ENCODE measurements around the gene SMARCC2. TPM values are rescaled to one million over a fixed set of nuclear protein-coding genes. Genes with fewer than 3 reads are reported as not detected.

SMARCC2 gene
- total RNA-seq, 2 experiments from 2014 or later = 96.9 to 123 TPM

- ChIA-PET CTCF (interaction anchor here (0.6 to 6.1 kb wide), 13 partner anchors 15 to 436 kb away, joined by 3 to 112 read pairs (median 5); partner anchors contain the start of genes COQ10A, ESYT1, RNF41 and ZC3H10), POLR2A (interaction anchor here (0.7 kb wide), 1 partner anchor 17 kb away, joined by 3 read pairs; no protein-coding TSS in a partner anchor)
- H3K4me1 Mint-ChIP-seq = peaks cover 17% of the 10 kb centered on the region
- H3K9me3 Mint-ChIP-seq (ENCODE audit: low read depth) = no peaks in the 10 kb centered on the region
- no peak overlapping the region for H3K4me3 Mint-ChIP-seq
- peaks cover 4% of the 10 kb centered on the region for H3K36me3 Mint-ChIP-seq (ENCODE audit: low read depth)
- H3K27me3 Mint-ChIP-seq = no peaks in the 10 kb centered on the region
- H3K27ac Mint-ChIP-seq = peak overlapping the region; percentile 13
- peak; percentile 88 for DNase-seq
- intact Hi-C loops (cut with DNase I, micrococcal nuclease) = loop anchor here (1.0 to 5.0 kb wide), 8 partner anchors 31 to 379 kb away; partner anchors contain the start of genes ANKRD52 (in 2 of the 2), NABP2 (in 2 of the 2), COQ10A (in 1 of the 2) and CS (in 1 of the 2)
- ATAC-seq = no peak
These were observed 3.8 kb upstream of the SMARCC2 start for GRCh38 chr12:56193025-56193578.

GRCh38 chr12:56192582-56192981 is 3.3 kb upstream of the SMARCC2 start:
- ChIA-PET POLR2A (interaction anchor here (0.7 kb wide), 1 partner anchor 17 kb away, joined by 3 read pairs; no protein-coding TSS in a partner anchor), CTCF (interaction anchor here (0.5 to 6.1 kb wide), 13 partner anchors 16 to 436 kb away, joined by 3 to 112 read pairs (median 5); partner anchors contain the start of genes COQ10A, ESYT1, RNF41 and ZC3H10)
- ATAC-seq (no peak), DNase-seq (no peak)
- intact Hi-C loops (cut with DNase I, micrococcal nuclease) = loop anchor here (2.0 to 5.0 kb wide), 4 partner anchors 66 to 380 kb away; partner anchors contain the start of genes ANKRD52 (in 1 of the 2) and COQ10A (in 1 of the 2)
- Mint-ChIP-seq H3K27me3 (no peaks in the 10 kb centered on the region), H3K4me1 (peaks cover 23% of the 10 kb centered on the region), H3K9me3 (ENCODE audit: low read depth) (no peaks in the 10 kb centered on the region), H3K4me3 (no peak overlapping the region), H3K27ac (no peak overlapping the region), H3K36me3 (ENCODE audit: low read depth) (peaks cover 9% of the 10 kb centered on the region)

GRCh38 chr12:56190695-56191155 is 1.4 kb upstream of the SMARCC2 start:
- H3K9me3 Mint-ChIP-seq (ENCODE audit: low read depth) = no peaks in the 10 kb centered on the region
- ChIA-PET POLR2A (interaction anchor here (0.7 kb wide), 1 partner anchor 39 kb away, joined by 3 read pairs; no protein-coding TSS in a partner anchor), CTCF (interaction anchor here (0.6 to 6.1 kb wide), 14 partner anchors 10 to 270 kb away, joined by 3 to 112 read pairs (median 4); partner anchors contain the start of genes CS, ESYT1, RNF41 and STAT2)
- intact Hi-C loops (cut with DNase I, micrococcal nuclease) = loop anchor here (1.0 to 5.0 kb wide), 4 partner anchors 71 to 452 kb away; partner anchors contain the start of gene STAT2 (in 1 of the 2)
- H3K27me3 Mint-ChIP-seq = no peaks in the 10 kb centered on the region
- H3K36me3 Mint-ChIP-seq (ENCODE audit: low read depth) = peaks cover 24% of the 10 kb centered on the region
- H3K27ac Mint-ChIP-seq = peak overlapping the region; percentile 96
- DNase-seq (no peak), ATAC-seq (no peak)
- peaks cover 37% of the 10 kb centered on the region for H3K4me1 Mint-ChIP-seq
- H3K4me3 Mint-ChIP-seq = peak overlapping the region; percentile 82

- CTCF ChIA-PET = interaction anchor here (0.6 to 6.1 kb wide), 38 partner anchors 10 to 452 kb away, joined by 3 to 112 read pairs (median 4); partner anchors contain the start of genes ANKRD52, CNPY2, COQ10A and ESYT1
- peak; percentile 89 for DNase-seq
- Mint-ChIP-seq H3K4me1 (peaks cover 38% of the 10 kb centered on the region), H3K36me3 (ENCODE audit: low read depth) (peaks cover 25% of the 10 kb centered on the region), H3K27me3 (no peaks in the 10 kb centered on the region), H3K27ac (peak overlapping the region; percentile 96), H3K9me3 (ENCODE audit: low read depth) (no peaks in the 10 kb centered on the region), H3K4me3 (peak overlapping the region; percentile 82)
- peak; percentile 48 for ATAC-seq
- POLR2A ChIA-PET = interaction anchor here (0.6 to 2.5 kb wide), 9 partner anchors 17 to 91 kb away, joined by 3 to 27 read pairs (median 4); partner anchors contain the start of genes ESYT1, PA2G4, RNF41 and ZC3H10
- intact Hi-C loops (cut with DNase I, micrococcal nuclease) = loop anchor here (1.0 to 10.0 kb wide), 14 partner anchors 32 to 452 kb away; partner anchors contain the start of genes MYL6B (in 2 of the 2), CS (in 1 of the 2), MYL6 (in 1 of the 2) and PA2G4 (in 1 of the 2)
These were observed 823 bp upstream of the SMARCC2 start for GRCh38 chr12:56189918-56190694.

- no peak for DNase-seq
- H3K27ac Mint-ChIP-seq = peak overlapping the region; percentile 85
- ATAC-seq = peak; percentile 1
- peak overlapping the region; percentile 82 for H3K4me3 Mint-ChIP-seq
- intact Hi-C loops (cut with DNase I, micrococcal nuclease) = loop anchor here (1.0 to 10.0 kb wide), 11 partner anchors 30 to 276 kb away; partner anchors contain the start of genes MYL6B (in 2 of the 2), CS (in 1 of the 2), MYL6 (in 1 of the 2) and PA2G4 (in 1 of the 2)
- CTCF ChIA-PET = interaction anchor here (0.9 to 6.1 kb wide), 18 partner anchors 8 to 450 kb away, joined by 3 to 112 read pairs (median 8); partner anchors contain the start of genes CNPY2, ESYT1, MYL6 and MYL6B
- H3K27me3 Mint-ChIP-seq = no peaks in the 10 kb centered on the region
- H3K9me3 Mint-ChIP-seq (ENCODE audit: low read depth) = no peaks in the 10 kb centered on the region
- peaks cover 35% of the 10 kb centered on the region for H3K36me3 Mint-ChIP-seq (ENCODE audit: low read depth)
- POLR2A ChIA-PET = interaction anchor here (1.0 to 2.5 kb wide), 6 partner anchors 26 to 84 kb away, joined by 3 to 27 read pairs (median 10); partner anchors contain the start of genes ESYT1, PA2G4, RNF41 and ZC3H10
- H3K4me1 Mint-ChIP-seq = peaks cover 38% of the 10 kb centered on the region
These were observed 545 bp downstream of the SMARCC2 start for GRCh38 chr12:56188778-56189098.

GRCh38 chr12:56188131-56188777 is 1.0 kb downstream of the SMARCC2 start:
- peaks cover 36% of the 10 kb centered on the region for H3K36me3 Mint-ChIP-seq (ENCODE audit: low read depth)
- POLR2A ChIA-PET = interaction anchor here (0.7 to 2.5 kb wide), 4 partner anchors 25 to 84 kb away, joined by 3 to 27 read pairs (median 7); partner anchors contain the start of genes PA2G4, RNF41 and ZC3H10
- peak overlapping the region; percentile 82 for H3K4me3 Mint-ChIP-seq
- DNase-seq (no peak), ATAC-seq (no peak)
- CTCF ChIA-PET = interaction anchor here (0.7 to 6.1 kb wide), 19 partner anchors 8 to 1825 kb away, joined by 3 to 112 read pairs (median 3); partner anchors contain the start of genes CNPY2, ESYT1, MYL6 and RNF41
- H3K9me3 Mint-ChIP-seq (ENCODE audit: low read depth) = no peaks in the 10 kb centered on the region
- peak overlapping the region; percentile 85 for H3K27ac Mint-ChIP-seq
- intact Hi-C loops (cut with DNase I, micrococcal nuclease) = loop anchor here in 1 of 2 experiments (2.0 to 10.0 kb wide), 3 partner anchors 36 to 143 kb away; partner anchors contain the start of genes MYL6B and RPS26
- no peaks in the 10 kb centered on the region for H3K27me3 Mint-ChIP-seq
- H3K4me1 Mint-ChIP-seq = peaks cover 35% of the 10 kb centered on the region

GRCh38 chr12:56186957-56187356 is 2.3 kb downstream of the SMARCC2 start:
- POLR2A ChIA-PET = no interaction called here
- peaks cover 39% of the 10 kb centered on the region for H3K36me3 Mint-ChIP-seq (ENCODE audit: low read depth)
- ATAC-seq = no peak

GRCh38 chr12:56178347-56178746 is 10.9 kb downstream of the SMARCC2 start:
- intact Hi-C loops (cut with DNase I, micrococcal nuclease) = no loop called here
- Mint-ChIP-seq H3K27ac (no peak overlapping the region), H3K4me1 (no peaks in the 10 kb centered on the region), H3K36me3 (ENCODE audit: low read depth) (peaks cover 64% of the 10 kb centered on the region), H3K9me3 (ENCODE audit: low read depth) (no peaks in the 10 kb centered on the region), H3K27me3 (no peaks in the 10 kb centered on the region), H3K4me3 (no peak overlapping the region)
- ChIA-PET POLR2A (no interaction called here), CTCF (interaction anchor here (0.6 kb wide), 1 partner anchor 29 kb away, joined by 3 read pairs; no protein-coding TSS in a partner anchor)
- no peak for DNase-seq
- no peak for ATAC-seq

More at GRCh38 chr12:56186957-56187356, 2.3 kb downstream of the SMARCC2 start:
- H3K9me3 Mint-ChIP-seq (ENCODE audit: low read depth) = no peaks in the 10 kb centered on the region
- H3K27ac Mint-ChIP-seq = peak overlapping the region; percentile 85
- no peaks in the 10 kb centered on the region for H3K27me3 Mint-ChIP-seq
- H3K4me3 Mint-ChIP-seq = no peak overlapping the region
- CTCF ChIA-PET = interaction anchor here (0.5 to 6.1 kb wide), 6 partner anchors 14 to 541 kb away, joined by 3 to 112 read pairs (median 4); partner anchors contain the start of genes ESYT1, RPL41, STAT2 and ZC3H10
- intact Hi-C loops (cut with DNase I, micrococcal nuclease) = loop anchor here in 1 of 2 experiments (1.0 to 10.0 kb wide), 3 partner anchors 27 to 142 kb away; partner anchors contain the start of genes MYL6B and RPS26
- no peak for DNase-seq
- H3K4me1 Mint-ChIP-seq = peaks cover 33% of the 10 kb centered on the region

GRCh38 chr12:56172839-56173238 is 16.4 kb downstream of the SMARCC2 start:
- peaks cover 61% of the 10 kb centered on the region for H3K36me3 Mint-ChIP-seq (ENCODE audit: low read depth)
- ChIA-PET POLR2A (no interaction called here), CTCF (interaction anchor here (0.6 to 2.0 kb wide), 7 partner anchors 8 to 53 kb away, joined by 3 to 7 read pairs (median 3); no protein-coding TSS in a partner anchor)
- DNase-seq (no peak), ATAC-seq (no peak)
- no peak overlapping the region for H3K4me3 Mint-ChIP-seq
- no peak overlapping the region for H3K27ac Mint-ChIP-seq
- no peaks in the 10 kb centered on the region for H3K27me3 Mint-ChIP-seq
- intact Hi-C loops (cut with DNase I, micrococcal nuclease) = no loop called here
- no peaks in the 10 kb centered on the region for H3K9me3 Mint-ChIP-seq (ENCODE audit: low read depth)
- H3K4me1 Mint-ChIP-seq = no peaks in the 10 kb centered on the region

- H3K27me3 Mint-ChIP-seq = no peaks in the 10 kb centered on the region
- ATAC-seq = no peak
- H3K36me3 Mint-ChIP-seq (ENCODE audit: low read depth) = peaks cover 56% of the 10 kb centered on the region
- ChIA-PET CTCF (interaction anchor here (0.6 to 1.0 kb wide), 2 partner anchors 20 to 579 kb away, joined by 3 read pairs; partner anchors contain the start of gene SMARCC2), POLR2A (no interaction called here)
- H3K27ac Mint-ChIP-seq = peak overlapping the region; percentile 42
- no peaks in the 10 kb centered on the region for H3K4me1 Mint-ChIP-seq
- H3K4me3 Mint-ChIP-seq = no peak overlapping the region
- H3K9me3 Mint-ChIP-seq (ENCODE audit: low read depth) = no peaks in the 10 kb centered on the region
- intact Hi-C loops (cut with DNase I, micrococcal nuclease) = no loop called here
- no peak for DNase-seq
These were observed 20.0 kb downstream of the SMARCC2 start for GRCh38 chr12:56169229-56169759.

Data from activated CD4-positive, alpha-beta T cell treated with anti-CD3 and anti-CD28 coated beads for 36 hours (primary cell).